NCI-H82 treated with DMSO at 0.1 percent for 48 hours (cell line): ENCODE data around the gene MICU2.

Source experiments
- DNase-seq: peaks from one replicate; lab custom pipeline; 2025; ENCODE audit not compliant: unreplicated experiment; lab: John Stamatoyannopoulos, UW

MICU2 gene

DNA sequence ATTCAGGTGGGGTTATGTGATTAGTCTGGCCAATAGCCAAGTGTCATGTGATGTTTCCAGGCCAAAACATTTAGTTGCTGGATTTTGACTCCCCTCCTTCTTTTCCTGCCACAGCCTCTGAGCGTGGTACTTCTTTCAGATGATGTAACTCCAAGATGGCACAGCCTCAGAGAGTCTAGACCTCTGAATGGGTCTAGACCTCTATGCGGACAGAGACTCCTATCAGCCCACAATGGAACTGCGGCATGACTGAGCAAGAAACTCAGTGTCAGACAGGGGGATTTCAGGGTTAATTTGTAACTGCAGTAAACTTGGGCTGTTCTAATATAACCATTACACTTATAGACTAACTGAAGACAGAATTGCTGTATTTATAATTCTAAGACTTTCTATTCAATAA is 102.3 kb downstream of the MICU2 start:
- no peak for DNase-seq

DNA sequence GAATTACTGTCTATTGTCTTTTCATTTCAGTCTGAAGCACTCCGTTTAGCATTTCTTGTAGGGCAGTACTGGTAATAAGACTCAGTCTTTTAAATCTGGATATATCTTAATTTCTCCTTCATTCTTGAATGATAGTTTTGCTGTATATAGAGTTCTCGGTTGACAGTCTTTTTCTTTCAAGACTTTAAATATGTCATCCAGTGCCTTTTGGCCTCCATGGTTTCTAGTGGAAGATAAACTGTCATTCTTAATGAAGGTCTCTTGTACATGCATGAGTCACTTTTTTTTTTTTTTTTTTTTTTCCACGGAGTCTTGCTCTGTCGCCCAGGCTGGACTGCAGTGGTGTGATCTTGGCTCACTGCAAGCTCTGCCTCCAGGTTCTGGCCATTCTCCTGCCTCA is 117.6 kb downstream of the MICU2 start:
- no peak for DNase-seq

DNA sequence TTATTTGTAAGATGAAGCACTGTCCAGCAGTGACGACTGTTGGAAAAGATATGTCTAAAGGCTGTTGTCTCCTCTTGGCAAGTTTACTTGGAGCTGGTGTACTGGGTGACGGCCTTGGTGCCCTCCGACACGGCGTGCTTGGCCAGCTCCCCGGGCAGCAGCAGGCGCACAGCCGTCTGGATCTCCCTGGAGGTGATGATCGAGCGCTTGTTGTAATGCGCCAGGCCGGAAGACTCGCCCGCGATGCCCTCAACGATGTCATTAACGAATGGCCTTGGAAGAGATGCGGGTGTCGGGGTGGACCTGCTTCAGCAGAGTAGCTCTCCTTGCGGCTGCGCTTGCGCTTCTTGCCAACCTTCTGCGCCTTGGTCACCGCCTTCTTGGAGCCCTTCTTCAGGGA is 120.2 kb downstream of the MICU2 start:
- no peak for DNase-seq

DNA sequence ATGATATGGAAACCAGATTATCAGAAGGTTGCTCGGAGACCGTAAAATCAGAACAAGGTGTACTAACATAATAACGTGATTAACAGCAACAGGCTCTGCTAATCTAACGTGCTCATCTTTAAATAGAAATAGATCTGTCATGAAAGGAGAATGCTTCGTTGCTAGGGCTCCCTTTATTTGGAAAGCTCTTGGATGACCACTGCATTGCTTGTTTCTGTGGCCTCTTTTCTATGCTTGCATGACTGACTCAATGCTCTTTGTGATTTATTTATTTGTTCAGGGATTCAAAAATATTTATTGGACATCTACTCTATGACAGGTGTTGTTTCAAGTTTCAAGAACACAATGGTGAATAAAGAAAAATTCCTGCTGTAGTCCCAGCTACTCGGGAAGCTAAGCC is 122.6 kb downstream of the MICU2 start:
- no peak for DNase-seq

DNA sequence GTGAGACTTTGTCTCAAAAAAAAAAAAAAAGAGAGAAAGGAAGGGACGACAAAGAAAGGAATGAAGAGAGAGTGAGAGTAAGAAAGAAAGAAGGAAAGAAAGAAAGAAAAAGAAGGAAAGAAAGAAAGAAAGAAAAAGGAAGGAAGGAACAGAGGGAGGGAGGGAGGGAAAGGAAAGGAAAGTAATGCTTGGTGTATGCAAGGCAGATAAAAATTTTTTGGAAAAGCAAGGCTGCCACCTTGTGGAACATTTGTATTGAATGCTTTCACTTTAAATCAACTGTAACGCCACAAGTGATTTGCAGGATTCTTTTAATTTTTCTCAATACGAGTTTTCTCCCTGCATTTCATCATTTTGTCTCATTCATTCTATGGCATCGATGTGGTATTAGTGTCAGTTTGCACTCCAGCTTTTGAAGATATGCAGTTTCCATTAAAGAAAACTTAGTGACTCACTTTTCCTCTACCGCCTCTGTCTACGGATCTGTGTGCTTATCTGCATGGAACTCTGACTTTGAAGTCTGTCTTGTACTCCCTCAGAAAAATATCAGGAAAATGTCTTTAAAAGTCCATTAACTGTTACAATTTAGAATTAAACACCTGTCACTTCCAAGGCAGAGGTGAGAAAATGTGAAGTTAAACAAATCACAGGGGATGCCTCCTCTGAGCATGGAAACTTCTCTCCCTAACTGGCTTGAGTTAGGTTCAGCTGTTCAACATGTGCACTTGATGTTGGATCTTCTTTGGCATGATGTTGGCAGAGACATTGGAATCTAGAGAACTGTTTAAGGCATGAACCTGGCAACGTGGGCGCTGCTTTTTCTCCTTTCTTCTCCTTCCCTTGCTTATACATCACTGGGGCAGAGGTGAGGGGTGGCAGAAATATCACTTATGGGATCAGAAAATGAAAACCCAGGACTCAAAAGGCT is 124.8 kb downstream of the MICU2 start:
- DNase-seq = peak; percentile 31

DNA sequence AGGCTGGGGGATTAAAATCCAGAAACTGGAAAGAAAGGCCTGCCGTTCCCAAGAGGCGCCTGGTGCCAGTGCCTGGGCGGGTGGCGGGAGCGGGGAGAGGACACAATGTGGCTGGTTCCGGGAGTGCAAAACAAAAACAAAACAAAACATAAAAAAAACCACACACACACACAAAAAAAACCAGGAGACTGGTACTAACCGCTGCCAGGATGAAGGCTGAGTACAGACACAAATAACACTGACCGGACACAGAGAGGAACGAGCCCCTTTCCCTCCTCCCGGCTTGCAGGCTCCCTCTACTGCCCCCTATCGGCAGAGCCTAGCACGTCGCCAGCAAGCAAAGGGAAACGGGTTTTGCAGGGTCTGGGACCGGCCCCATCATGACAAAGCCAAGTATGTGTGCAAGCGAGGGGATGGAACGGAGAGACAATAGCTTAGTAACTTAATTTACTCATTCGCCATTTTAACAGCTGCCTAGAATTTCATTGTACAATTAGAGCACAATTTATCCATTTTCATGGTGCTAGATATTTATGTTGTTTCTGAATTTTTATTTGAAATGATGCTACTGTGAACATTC is 127.0 kb downstream of the MICU2 start:
- DNase-seq = peak; percentile 73

DNA sequence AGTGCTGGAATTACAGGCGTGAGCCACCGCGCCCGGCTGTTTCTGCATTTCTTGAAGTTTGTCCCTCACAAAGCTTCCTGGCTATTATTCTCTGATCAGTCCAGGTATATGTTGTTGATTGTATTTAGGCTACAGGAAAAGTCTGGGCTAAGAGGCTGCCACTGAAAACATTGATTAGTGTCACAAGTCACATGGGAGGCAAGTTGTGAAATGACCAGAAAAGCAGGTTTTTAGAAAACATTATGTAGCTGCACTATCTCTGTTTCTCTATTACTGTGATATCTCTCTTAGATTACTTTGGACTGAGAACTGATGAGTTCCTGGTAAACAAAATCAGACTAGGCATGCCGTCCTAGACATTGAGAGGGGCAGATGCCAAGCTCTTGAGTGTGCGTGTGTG is 128.9 kb downstream of the MICU2 start:
- no peak for DNase-seq

DNA sequence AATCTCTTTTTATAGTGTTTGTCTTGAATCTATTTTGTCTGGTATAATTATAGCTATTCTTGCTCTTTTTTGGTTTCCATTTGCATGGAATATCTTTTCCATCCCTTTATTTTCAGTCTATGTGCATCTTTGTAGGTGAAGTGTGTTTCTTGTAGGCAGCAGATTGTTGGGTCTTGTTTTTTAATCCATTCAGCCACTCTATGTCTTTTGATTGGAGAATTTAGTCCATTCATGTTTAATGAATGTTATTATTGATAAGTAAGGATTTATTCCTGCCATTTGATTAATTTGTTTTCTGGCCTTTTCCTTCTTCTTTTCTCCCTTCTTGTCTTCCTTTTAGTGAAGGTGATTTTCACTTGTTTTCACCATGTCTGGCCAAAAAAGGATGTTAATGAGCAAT is 133.2 kb downstream of the MICU2 start:
- no peak for DNase-seq

DNA sequence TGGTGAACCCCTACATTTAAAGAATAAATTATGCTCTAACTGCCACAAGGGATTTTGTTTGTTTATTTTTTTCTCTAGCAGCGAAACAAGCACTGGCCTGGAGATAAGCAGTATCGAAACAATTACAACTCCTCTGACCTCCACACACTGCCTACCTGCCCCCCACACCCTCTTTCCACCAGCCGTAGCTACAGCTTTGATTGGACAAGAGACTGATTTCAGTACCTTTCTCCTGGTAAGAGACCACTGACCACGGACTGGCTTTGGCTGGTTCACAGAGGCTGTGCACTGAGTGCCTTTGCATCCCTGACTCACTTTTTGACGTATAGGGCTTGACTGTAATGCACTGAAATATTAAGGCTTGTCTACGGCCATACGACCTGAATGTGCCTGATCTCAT is 137.4 kb downstream of the MICU2 start:
- DNase-seq = no peak

DNA sequence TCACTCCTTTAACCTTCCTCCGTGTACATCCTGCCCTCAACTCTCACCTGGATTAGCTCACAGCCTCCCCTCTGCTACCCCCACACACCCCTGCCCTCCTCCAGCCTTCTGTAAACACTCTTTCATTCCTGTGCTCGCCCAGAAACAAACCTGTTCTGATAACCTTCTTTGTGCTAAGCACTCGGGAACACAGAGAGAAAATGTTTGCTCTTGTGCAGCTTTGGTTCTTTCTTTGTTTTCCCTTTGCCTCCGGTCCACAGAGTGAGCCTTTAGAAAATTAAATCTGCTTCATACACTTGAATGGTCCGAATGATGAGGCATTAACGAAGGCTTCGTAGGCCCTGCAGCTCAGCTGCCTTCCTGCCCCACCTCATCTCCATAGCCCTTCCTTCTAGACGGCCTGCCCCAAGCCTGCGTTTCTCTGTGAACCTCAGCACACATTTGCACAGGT is 138.2 kb downstream of the MICU2 start:
- no peak for DNase-seq

DNA sequence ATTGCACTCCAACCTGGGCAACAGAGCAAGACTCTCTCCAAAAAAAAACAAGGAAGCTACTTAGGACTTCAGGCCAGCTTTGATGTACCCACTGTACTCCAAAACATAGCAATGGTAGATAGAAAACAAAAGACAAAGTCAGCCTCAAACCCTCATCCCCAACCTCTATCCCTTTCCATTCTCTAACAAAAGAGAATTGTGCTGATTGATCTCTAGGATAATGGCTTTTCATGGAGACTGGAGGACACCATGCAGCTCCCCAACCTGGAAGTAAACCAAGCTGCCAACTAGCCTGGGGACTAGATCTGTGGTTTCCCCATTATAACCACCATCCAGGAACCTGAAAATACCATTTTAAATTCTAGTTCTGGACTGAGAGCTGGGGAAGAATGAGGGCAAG is 140.5 kb downstream of the MICU2 start:
- DNase-seq = no peak

DNA sequence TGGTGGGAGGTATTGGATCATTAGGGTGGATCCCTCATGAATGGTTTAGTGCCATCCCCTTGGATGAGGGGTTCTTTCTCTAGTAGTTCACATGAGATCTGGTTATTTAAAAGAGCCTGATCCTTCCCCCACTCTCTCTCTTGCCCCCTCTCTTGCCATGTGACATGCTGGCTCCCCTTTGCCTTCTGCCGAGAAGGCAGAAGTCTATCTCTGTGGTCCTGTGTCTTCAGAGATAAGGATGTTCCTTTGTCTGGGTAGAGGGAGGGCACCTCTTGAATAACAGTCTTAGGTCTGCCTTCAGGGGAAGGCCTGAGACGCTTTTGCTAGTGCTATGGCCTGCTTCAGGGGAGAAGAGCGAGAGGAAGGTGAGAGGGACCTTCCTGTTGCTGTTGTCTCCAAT is 142.8 kb downstream of the MICU2 start:
- DNase-seq = no peak

DNA sequence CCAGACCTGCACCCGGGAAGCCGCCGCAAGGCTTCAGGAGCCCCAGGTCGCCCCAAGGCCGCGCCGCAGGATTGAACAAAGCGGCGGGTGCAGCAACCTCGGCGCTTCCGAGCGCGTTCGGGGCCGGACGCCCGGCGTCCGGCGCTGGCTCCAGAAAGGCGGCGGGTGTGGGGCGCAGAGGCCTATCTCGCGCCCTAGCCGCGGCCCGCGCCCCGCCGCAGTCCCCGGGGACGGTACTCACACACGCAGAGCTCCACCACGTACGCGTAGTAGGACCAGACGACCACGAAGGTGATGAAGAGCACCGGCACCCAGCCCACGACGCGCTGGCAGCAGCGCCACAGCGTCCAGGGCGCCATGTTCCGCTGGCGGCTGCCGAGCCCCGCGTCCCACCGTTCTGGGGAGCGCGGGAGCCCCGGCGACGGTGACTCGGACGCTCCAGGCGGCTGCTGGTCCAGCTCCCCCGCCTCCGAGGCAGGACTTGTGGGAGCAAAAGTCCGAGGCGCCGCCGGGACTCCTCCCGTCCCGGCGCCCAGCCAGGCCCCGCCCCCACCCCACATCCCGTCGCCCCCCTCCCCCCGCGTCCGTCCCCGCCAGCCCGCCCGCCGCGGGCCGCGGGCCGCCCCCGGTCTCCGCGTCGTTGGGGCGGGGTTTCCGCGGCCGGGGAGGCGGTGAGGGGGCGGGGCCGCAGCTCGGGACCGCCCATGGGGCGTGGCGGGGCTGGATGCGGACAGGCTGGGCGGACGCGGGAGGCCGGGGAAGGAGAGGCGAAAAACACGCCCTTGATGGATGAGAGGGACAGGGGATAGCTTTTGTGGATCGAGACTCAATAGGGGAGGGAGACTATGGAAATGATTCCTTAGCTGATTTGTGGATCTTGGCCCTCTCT is 144.9 kb downstream of the MICU2 start, which contains the start of gene ZDHHC20:
TSS of gene ZDHHC20 (minus strand) at position 491 of the 889 bp plus-strand sequence. CDS start at position 359, 132 bp downstream.
- peak; percentile 59 for DNase-seq

DNA sequence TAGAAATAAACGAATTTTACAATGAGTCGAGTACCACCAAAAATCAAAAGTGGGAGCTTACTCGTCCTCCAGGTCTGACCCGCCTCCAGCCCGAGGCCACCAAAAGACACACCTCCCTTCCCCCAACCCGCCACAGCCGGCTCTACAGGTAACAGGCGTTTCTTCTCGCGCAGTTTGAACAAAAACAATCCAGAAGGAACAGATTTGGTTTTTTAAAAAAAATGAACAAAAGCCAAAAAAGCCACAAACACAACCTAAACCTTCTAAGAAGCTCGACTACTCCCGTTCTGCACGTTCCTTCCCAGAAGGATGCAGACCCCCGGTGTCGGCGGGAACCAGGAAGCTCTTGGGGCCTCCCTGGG is 145.5 kb downstream of the MICU2 start:
- no peak for DNase-seq

DNA sequence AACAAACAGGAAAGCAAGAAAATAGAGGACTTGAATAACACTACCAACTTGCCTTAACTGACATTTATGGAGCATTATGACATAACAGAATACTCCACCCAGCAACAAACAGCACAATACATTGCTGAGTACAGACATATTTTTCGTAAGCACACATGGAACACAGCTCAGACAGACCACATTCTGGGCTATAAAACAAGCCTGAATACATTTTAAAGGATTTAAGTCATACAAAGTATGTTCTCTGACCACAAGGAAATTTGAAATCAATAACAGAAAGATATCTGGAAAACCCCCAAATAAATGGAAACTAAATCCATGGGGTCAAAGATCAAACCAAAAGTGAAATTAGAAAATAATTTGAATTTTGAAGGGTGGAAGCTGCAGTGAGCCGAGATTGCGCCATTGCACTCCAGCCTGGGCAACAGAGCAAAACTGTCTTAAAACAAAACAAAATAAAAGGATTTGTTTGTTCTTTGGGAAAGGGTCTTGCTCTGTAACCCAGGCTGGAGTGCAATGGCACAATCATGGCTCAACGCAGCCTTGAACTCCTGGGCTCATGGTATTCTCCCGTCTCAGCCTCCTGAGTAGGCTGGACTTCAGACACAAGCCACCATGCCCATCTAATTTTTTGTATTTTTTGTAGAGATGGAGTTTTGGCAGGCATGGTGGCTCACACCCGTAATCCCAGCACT is 150.4 kb downstream of the MICU2 start:
- DNase-seq = no peak

DNA sequence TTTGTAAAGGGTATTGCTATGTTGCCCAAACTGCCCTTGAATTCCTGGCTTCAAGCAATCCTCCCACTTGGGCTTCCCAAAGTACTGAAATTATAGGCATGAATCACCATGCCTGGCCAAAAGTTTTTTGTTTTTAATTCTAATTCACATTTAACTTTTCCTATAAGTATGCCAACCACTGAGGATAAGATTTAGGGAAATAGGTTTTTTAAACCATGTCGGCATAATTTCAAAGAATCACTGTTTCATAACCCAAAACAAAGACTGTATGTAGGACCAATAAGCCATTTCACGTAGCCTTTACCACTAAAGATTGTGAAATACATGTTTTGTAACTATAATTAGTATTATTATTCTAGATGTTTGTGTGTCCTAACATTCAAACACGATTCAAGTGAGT is 153.0 kb downstream of the MICU2 start:
- DNase-seq = no peak

DNA sequence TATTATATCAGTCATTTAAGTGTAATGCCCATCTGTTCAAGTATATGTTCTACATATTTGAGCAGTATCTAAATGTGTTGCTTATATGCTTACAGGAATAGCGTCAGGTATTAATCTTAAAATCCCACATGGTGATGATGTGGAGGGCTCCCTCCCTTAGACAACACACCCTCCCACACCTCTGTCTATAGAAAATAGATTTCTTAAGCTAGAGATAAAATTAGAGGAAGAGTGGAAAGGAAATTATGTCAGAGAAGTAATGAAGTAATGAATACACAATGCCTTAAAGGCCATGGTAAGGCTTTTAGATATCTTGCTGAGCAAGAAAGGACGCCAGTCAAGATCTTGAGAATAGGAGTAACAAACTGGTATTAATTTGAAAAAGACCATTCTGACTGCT is 157.3 kb downstream of the MICU2 start:
- DNase-seq = no peak

DNA sequence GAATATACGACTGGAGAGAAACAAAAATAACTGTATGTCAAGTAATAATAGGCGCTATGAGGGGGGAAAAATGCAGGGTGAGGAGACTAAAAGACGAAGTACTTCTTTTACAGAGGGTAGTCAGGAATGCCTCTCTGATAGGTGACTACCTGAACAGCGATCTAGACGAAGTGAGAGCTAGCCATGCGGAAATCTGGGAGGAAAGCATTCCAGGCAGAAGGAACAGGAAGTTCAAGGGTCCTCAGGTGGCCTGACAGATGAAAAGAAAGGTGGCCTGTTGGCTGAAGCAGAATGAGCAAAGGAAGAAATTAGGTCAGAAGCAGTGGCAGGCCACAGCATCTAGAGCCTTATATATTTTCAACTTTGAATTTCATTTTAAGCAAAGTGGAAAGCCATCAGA is 158.2 kb downstream of the MICU2 start:
- DNase-seq = no peak

DNA sequence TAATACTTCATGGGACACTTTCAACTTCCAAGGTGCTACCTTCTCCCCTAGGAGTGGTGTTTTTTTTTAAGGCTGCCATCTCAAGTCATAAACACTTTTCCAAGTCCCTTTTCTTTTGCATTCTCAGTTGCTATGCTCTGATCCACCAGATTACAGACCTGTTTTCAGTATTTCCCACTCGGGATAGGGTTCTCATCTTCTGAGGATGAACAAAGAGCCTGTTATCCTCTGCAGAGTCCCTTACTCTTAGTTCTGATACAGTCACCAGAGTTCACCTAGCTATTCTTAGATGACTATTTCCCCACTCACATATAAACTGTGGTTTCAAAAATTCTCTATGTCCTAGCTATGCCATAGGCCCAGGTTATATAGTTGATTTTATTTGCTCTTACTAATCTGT is 160.8 kb downstream of the MICU2 start:
- DNase-seq = no peak
